ENCODE results near the gene WDFY3.

DNA sequence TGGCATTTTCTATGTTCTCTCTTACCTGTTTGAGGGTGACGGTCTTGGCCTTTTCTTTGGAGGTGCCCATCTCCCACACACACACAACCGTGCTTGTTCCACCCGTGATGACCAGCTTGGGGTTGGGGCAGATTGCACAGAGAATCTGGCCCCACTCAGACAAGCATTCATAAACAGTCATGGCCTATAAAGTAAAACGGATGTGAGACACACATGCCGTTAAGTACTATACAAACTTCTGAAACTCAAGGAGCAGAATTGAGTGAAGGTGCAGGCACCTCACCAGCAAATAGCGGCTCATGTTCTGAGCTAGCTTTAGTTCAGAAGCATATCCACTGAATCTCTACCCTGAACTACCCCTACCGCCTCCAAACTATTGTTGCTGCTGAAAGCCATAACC is 276.0 kb downstream of the WDFY3 start:
- no peak for TF ChIP-seq CREB1 (IDR thresholded peaks at IDR 0.05; ENCODE audit: low read depth)
- TF ChIP-seq EP300 (IDR thresholded peaks at IDR 0.05; ENCODE audit: borderline replicate concordance): no peak
- TF ChIP-seq, protein P1, sequence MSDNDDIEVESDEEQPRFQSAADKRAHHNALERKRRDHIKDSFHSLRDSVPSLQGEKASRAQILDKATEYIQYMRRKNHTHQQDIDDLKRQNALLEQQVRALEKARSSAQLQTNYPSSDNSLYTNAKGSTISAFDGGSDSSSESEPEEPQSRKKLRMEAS (IDR thresholded peaks at IDR 0.05): no peak
- TF ChIP-seq ZBTB7A (IDR thresholded peaks at IDR 0.05; ENCODE audit: low read depth): no peak
- no peak for TF ChIP-seq YY1 (IDR thresholded peaks at IDR 0.05; ENCODE audit: low read depth)
- TF ChIP-seq TAF1 (IDR thresholded peaks at IDR 0.05; ENCODE audit: low read depth): no peak
- no peak for TF ChIP-seq RAD21 (IDR thresholded peaks at IDR 0.05; ENCODE audit: low read depth)
